Ramos (cell line): ENCODE results near the gene ETV1.
"Not testable (repeated sequence)": the region's sequence is repeated elsewhere in the genome, so short reads cannot be mapped to it uniquely, and the experiment has no call there.

Experiments
- in situ Hi-C: fragments of 300-500 bp; cut with MboI; formaldehyde crosslinking; loops from one replicate; pipeline ENCODE4 v1.14.3; 2022; ENCODE audit warnings: low sequenced_read_pairs; ENCODE audit not compliant: unreplicated experiment

ETV1 gene

GRCh38 chr7:13945670-13946069, 43.8 kb downstream of the ETV1 start:
- in situ Hi-C loops, result no loop called here

- in situ Hi-C loops, result no loop called here
Observed at GRCh38 chr7:13933536-13933935, 55.9 kb downstream of the ETV1 start.

DNA sequence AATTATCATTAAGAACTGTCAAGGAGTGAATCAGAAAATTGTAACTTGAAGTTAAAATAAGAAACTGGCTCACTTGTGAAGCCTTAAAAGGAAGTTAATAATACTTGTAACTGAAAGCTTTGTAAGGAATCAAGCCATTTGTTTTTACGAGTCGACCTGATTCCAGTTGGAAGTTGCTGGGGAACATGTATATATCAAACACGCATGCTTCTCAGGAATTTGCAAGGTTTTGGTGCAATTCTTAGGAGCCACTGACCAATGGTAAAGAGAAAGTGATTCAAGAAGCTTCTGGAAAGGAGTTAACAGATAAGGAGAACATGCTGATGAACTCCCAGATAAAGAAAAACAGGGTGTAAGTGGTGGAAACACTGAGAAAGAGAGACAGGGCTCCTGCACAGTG, 56.4 kb downstream of the ETV1 start:
- in situ Hi-C loops, result no loop called here

- in situ Hi-C loops, result no loop called here
Observed at GRCh38 chr7:13932131-13932530, 57.3 kb downstream of the ETV1 start.

- in situ Hi-C loops, result no loop called here
Observed at GRCh38 chr7:13921062-13921461, 68.4 kb downstream of the ETV1 start.

DNA sequence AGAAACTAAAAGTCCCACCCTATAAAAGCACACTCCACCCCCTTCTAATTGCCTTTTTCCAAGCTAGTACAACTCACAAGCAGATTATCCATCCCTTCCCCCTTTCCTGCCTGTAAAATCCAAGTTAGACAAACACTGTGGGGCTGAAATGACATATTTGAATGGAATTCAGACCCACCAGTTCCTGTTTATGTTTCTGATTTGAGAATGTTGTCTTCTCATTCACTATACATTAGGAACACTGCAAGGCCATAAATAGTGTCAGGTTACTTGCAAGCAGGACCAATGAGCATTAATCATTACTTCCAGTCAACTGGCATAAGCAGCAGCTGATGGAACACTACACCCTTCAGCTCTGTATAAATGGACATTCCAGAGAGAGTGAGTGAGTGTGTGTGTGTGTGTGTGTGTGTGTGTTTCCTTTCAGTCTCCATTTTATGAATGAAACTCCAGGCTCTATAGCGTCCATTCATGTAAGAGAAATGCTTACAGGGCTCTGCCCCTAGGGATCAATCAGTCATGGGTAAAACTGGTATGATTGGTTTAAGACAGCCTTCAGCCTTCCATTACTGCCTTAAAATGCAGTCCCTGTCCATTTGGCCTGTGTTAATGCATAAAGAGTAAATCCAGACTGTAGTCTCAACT, 69.3 kb downstream of the ETV1 start:
- in situ Hi-C loops, result no loop called here

DNA sequence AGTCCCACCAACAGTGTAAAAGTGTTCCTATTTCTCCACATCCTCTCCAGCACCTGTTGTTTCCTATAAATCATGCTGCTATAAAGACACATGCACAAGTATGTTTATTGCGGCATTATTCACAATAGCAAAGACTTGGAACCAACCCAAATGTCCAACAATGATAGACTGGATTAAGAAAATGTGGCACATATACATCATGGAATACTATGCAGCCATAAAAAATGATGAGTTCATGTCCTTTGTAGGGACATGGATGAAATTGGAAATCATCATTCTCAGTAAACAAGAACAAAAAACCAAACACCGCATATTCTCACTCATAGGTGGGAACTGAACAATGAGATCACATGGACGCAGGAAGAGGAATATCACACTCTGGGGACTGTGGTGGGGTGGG, 71.1 kb downstream of the ETV1 start:
- in situ Hi-C loops, result not testable (repeated sequence)

GRCh38 chr7:13917103-13917502, 72.4 kb downstream of the ETV1 start:
- in situ Hi-C loops, result not testable (repeated sequence)

DNA sequence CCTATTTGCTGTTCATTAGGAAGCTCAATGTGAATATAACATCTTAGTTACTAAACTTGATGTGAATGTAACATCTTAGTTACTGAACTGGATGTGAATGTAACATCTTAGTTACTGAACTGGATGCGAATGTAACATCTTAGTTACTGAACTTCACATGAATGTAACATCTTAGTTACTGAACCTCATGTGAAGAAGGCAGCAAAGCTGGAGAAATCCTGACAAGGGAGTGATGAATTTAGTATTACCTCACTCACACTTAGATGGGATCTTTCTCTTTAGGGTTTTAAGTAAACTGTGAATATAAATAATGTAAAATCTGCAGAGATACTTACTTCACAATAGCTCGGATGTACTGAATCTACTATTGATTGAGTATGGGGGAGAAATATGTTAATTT, 73.6 kb downstream of the ETV1 start:
- in situ Hi-C loops, result no loop called here

DNA sequence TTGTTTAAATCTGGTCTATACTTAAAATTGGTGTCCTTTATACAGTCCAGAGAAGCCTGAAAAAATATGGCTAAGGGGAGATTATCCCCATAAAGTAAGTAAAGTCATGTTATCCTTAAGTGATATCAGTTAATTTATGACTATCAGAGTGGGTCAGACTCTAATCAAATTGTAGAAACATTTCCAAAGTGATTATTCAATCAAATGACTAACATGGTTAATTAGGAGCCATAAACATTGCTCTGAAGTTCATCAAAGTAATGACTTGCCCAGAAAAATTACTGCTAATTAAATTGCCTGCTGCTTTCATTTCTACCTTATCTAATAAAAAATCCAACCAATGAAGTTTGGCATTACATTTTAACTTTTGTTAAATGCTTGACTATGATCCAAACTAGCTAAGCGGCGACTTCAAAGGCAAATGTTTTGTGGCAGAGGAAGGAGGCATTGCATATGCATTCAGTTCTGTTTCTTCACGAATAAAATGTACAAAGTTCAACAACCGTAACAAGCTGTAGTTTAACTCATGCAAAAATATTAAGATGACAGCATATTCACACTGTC, 76.7 kb downstream of the ETV1 start:
- in situ Hi-C loops, result no loop called here

DNA sequence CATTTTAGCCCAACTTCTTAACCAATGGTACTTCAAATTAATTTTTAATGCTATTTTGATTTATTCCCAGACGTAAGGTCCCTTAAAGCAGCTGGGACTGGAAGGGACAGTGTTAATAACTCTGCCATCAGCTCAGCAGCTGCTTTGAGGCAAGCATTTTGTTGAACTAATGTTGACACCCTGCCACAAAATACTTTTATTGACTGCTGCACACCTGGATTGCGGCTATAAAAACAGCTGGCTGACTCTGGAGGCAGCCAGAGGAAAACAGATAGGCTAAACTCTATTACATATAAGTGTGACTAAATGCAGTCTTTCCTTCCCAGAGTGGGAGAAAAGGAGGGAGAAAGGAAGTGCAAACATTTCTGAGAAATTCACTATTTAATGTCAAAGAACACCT, 77.6 kb downstream of the ETV1 start:
- in situ Hi-C loops, result no loop called here

DNA sequence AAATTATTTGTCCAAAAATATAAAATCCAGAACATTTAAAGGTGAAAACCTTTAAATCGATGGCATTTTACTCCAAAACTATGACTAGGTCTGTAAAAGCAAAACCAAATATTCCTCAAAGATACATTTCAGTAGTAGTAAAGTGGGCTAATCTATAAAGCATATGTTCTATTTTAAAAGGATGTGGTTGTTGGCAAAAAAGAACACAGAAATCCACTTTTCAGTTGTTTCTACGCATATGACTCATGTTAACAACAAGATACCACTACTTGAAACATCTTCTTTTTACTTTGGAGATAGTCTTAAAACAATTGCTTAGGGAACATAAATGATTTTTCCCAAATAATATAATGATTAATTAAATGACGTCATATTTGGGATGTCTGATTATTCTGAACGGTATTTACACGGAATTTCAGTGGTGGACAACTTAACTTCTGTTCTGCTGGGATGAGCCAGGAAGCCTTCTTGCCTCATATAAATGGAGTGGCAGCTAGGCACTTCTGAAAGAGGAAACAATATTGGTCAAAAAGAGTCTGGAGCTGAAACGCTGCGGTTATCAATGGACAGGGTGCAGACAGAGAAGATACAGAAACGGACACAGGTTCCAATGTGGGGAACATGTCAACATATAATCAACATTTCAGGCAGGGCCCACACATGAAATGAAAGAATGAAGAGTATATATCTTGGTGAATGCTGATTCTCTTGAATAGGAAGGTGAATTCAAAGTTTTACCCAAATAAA, 78.5 kb downstream of the ETV1 start:
- in situ Hi-C loops, result no loop called here

- in situ Hi-C loops, result no loop called here
Observed at GRCh38 chr7:13908667-13909397, 80.6 kb downstream of the ETV1 start.

GRCh38 chr7:13907831-13908230, 81.6 kb downstream of the ETV1 start:
- in situ Hi-C loops, result no loop called here

- in situ Hi-C loops, result no loop called here
Observed at GRCh38 chr7:13904689-13905088, 84.8 kb downstream of the ETV1 start.

- in situ Hi-C loops, result no loop called here
Observed at GRCh38 chr7:13904007-13904406, 85.5 kb downstream of the ETV1 start.

DNA sequence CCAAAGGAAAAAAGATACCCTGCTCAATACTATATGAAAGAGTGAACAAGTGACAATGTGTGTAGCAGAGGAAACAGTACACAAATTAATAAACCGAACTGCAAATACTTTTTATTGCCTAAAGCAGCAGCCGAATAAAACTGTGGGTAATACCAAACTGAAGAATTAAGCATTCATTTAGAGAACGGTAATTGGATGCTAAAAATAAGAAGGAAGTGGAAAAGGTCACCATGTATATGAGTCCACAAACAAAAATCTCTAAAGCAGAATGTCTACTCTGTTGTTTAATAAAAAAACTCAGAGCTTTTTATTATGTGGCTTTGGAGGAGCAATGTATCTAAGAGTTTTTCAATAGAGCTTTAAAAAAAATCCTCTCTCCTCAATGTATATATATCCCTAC, 87.9 kb downstream of the ETV1 start:
- in situ Hi-C loops, result no loop called here

- in situ Hi-C loops, result no loop called here
Observed at GRCh38 chr7:13898957-13899670, 90.4 kb downstream of the ETV1 start.

DNA sequence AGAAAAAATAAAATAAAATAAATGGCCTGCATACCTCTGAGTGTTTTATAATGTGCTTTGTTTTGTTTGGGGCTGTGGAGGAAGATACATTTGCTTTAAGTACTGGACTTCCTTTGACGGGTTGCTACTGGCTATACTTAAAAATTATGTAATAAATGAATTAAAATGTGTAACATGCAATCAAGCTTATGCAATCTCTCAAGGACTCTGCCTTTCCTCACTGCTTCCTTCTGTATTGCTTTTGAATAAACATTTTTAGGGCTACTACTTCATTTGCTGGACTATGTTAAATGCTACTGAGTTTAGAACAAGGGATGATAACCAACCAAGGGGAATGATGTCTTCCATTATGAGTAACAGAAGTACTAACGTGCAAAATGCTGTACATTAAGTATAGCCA, 91.6 kb downstream of the ETV1 start:
- in situ Hi-C loops, result no loop called here

GRCh38 chr7:13894954-13895353, 94.5 kb downstream of the ETV1 start:
- in situ Hi-C loops, result no loop called here
